ENCODE results near the gene SP2. TPM values are rescaled to one million over a fixed set of nuclear protein-coding genes. Genes with fewer than 3 reads are reported as not detected.

Gene SP2
- total and polyA plus RNA-seq, 5 donors from 2014 or later: 6.2 to 35.0 (median 6.7) TPM

GRCh38 chr17:47852113-47852949 is 43.7 kb upstream of the SP2 start:
- peak overlapping the region; percentile 14 to 60 (median 47) for H3K4me3 Mint-ChIP-seq

DNA sequence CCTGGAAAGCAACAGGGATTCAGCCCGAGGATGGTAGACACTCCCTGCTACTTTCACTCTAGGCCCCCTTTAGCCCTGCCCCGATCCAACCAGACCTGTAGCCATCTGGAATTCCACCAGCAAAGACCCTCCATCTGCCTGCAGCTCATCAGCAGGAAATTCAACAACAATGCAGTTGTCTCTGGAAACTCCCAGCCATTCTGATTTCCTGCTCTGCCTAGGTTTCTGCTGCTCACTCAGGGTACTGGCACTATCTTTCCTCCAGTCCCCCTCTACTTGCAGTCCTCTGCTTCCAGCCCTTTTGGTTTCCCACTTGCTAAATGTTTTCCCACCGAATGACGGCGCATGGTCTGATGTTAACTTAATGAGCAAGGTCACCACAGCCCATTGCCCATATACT is 42.4 kb upstream of the SP2 start:
- H3K36me3 Mint-ChIP-seq: no peaks in the 10 kb centered on the region
- H3K4me1 ChIP-seq (ENCODE audit: control insufficient read depth, insufficient read depth, low read length, poor library complexity, severe bottlenecking): peaks cover 21% of the 10 kb centered on the region
- no peaks in the 10 kb centered on the region for H3K9me3 ChIP-seq (ENCODE audit: control insufficient read depth in 2 of 2, low read length in 2 of 2)
- H3K27ac Mint-ChIP-seq: peak overlapping the region in 1 of 3 donors; percentile 67
- ATAC-seq (ENCODE audit: low read depth in 2 of 2) (no peak), DNase-seq (no peak)
- H3K27me3 ChIP-seq (ENCODE audit: control insufficient read depth, insufficient read depth, low read length): peaks cover 43% of the 10 kb centered on the region
- peaks cover 0 to 20% (median 8%) of the 10 kb centered on the region in 4 donors for H3K4me1 Mint-ChIP-seq
- H3K27ac ChIP-seq (ENCODE audit: insufficient read depth, low read length, poor library complexity, severe bottlenecking): no peak overlapping the region
- no peaks in the 10 kb centered on the region for H3K36me3 ChIP-seq (ENCODE audit: control insufficient read depth, insufficient read depth, low read length)
- H3K4me3 ChIP-seq (ENCODE audit: low read depth, low read length): no peak overlapping the region
- H3K27me3 Mint-ChIP-seq: peaks cover 83% of the 10 kb centered on the region
- peak overlapping the region in 1 of 4 donors; percentile 29 for H3K4me3 Mint-ChIP-seq
- H3K9me3 Mint-ChIP-seq: peaks cover 0 to 2% (median 0%) of the 10 kb centered on the region in 7 donors

More at GRCh38 chr17:47852113-47852949, 43.7 kb upstream of the SP2 start:
- Histone ChIP-seq H3K4me3 (ENCODE audit: low read depth, low read length) (no peak overlapping the region), H3K36me3 (ENCODE audit: control insufficient read depth, insufficient read depth, low read length) (no peaks in the 10 kb centered on the region), H3K9me3 (ENCODE audit: control insufficient read depth in 2 of 2, low read length in 2 of 2) (no peaks in the 10 kb centered on the region), H3K27ac (ENCODE audit: insufficient read depth, low read length, poor library complexity, severe bottlenecking) (no peak overlapping the region), H3K27me3 (ENCODE audit: control insufficient read depth, insufficient read depth, low read length) (peaks cover 46% of the 10 kb centered on the region), H3K4me1 (ENCODE audit: control insufficient read depth, insufficient read depth, low read length, poor library complexity, severe bottlenecking) (peaks cover 26% of the 10 kb centered on the region)
- DNase-seq (no peak), ATAC-seq (ENCODE audit: low read depth in 2 of 2) (no peak)
- Mint-ChIP-seq H3K36me3 (no peaks in the 10 kb centered on the region), H3K9me3 (peaks cover 0 to 2% (median 0%) of the 10 kb centered on the region in 7 donors), H3K4me1 (peaks cover 0 to 22% (median 8%) of the 10 kb centered on the region in 4 donors), H3K27me3 (peaks cover 87% of the 10 kb centered on the region), H3K27ac (no peak overlapping the region)

DNA sequence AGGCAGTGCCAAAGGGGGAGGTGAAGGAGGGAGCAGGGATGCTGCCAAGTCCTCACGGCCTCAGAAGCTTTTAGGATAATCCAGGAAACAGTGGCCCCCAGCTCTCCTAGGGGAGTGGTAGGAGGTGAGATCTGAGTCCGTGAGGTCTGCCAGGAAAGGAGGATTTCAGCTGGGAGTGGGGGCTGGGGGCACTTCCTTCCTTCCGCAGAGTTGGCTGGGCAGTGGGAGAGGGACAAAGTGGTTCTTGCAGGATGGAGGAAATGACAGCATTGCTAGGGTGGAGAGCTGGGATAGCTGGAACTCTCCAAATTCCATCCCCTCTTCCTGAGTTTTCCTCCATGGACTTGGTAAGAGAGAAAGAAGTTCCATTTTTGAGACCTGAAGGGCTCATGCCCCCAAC is 40.3 kb upstream of the SP2 start:
- H3K36me3 ChIP-seq (ENCODE audit: control insufficient read depth, insufficient read depth, low read length): no peaks in the 10 kb centered on the region
- Mint-ChIP-seq H3K36me3 (no peaks in the 10 kb centered on the region), H3K27ac (no peak overlapping the region), H3K9me3 (peaks cover 0 to 4% (median 0%) of the 10 kb centered on the region in 7 donors), H3K27me3 (peaks cover 61% of the 10 kb centered on the region), H3K4me3 (no peak overlapping the region), H3K4me1 (peaks cover 0 to 11% (median 6%) of the 10 kb centered on the region in 4 donors)
- no peak for ATAC-seq (ENCODE audit: low read depth in 2 of 2)
- DNase-seq: no peak
- no peaks in the 10 kb centered on the region for H3K9me3 ChIP-seq (ENCODE audit: control insufficient read depth in 2 of 2, low read length in 2 of 2)
- H3K27ac ChIP-seq (ENCODE audit: insufficient read depth, low read length, poor library complexity, severe bottlenecking): no peak overlapping the region
- peaks cover 24% of the 10 kb centered on the region for H3K27me3 ChIP-seq (ENCODE audit: control insufficient read depth, insufficient read depth, low read length)
- H3K4me1 ChIP-seq (ENCODE audit: control insufficient read depth, insufficient read depth, low read length, poor library complexity, severe bottlenecking): peaks cover 14% of the 10 kb centered on the region
- H3K4me3 ChIP-seq (ENCODE audit: low read depth, low read length): no peak overlapping the region

GRCh38 chr17:47856830-47857229 is 39.2 kb upstream of the SP2 start:
- Histone ChIP-seq H3K4me3 (ENCODE audit: low read depth, low read length) (no peak overlapping the region), H3K9me3 (ENCODE audit: control insufficient read depth in 2 of 2, low read length in 2 of 2) (no peaks in the 10 kb centered on the region), H3K27ac (ENCODE audit: insufficient read depth, low read length, poor library complexity, severe bottlenecking) (no peak overlapping the region), H3K36me3 (ENCODE audit: control insufficient read depth, insufficient read depth, low read length) (no peaks in the 10 kb centered on the region), H3K4me1 (ENCODE audit: control insufficient read depth, insufficient read depth, low read length, poor library complexity, severe bottlenecking) (peaks cover 3% of the 10 kb centered on the region), H3K27me3 (ENCODE audit: control insufficient read depth, insufficient read depth, low read length) (peaks cover 24% of the 10 kb centered on the region)
- no peak for DNase-seq
- Mint-ChIP-seq H3K27ac (no peak overlapping the region), H3K36me3 (no peaks in the 10 kb centered on the region), H3K4me3 (no peak overlapping the region), H3K27me3 (peaks cover 58% of the 10 kb centered on the region), H3K4me1 (peaks cover 0 to 7% (median 4%) of the 10 kb centered on the region in 4 donors), H3K9me3 (peaks cover 0 to 4% (median 0%) of the 10 kb centered on the region in 7 donors)
- ATAC-seq (ENCODE audit: low read depth in 2 of 2): no peak

GRCh38 chr17:47857551-47858455 is 38.2 kb upstream of the SP2 start:
- Histone ChIP-seq H3K27me3 (ENCODE audit: control insufficient read depth, insufficient read depth, low read length) (peaks cover 20% of the 10 kb centered on the region), H3K36me3 (ENCODE audit: control insufficient read depth, insufficient read depth, low read length) (no peaks in the 10 kb centered on the region), H3K4me1 (ENCODE audit: control insufficient read depth, insufficient read depth, low read length, poor library complexity, severe bottlenecking) (peaks cover 5% of the 10 kb centered on the region), H3K27ac (ENCODE audit: insufficient read depth, low read length, poor library complexity, severe bottlenecking) (no peak overlapping the region), H3K9me3 (ENCODE audit: control insufficient read depth in 2 of 2, low read length in 2 of 2) (no peaks in the 10 kb centered on the region), H3K4me3 (ENCODE audit: low read depth, low read length) (no peak overlapping the region)
- DNase-seq (no peak), ATAC-seq (ENCODE audit: low read depth in 2 of 2) (no peak)
- Mint-ChIP-seq H3K27ac (no peak overlapping the region), H3K36me3 (no peaks in the 10 kb centered on the region), H3K4me1 (peaks cover 0 to 4% (median 0%) of the 10 kb centered on the region in 4 donors), H3K4me3 (no peak overlapping the region), H3K27me3 (peaks cover 48% of the 10 kb centered on the region), H3K9me3 (peaks cover 0 to 2% (median 0%) of the 10 kb centered on the region in 7 donors)

DNA sequence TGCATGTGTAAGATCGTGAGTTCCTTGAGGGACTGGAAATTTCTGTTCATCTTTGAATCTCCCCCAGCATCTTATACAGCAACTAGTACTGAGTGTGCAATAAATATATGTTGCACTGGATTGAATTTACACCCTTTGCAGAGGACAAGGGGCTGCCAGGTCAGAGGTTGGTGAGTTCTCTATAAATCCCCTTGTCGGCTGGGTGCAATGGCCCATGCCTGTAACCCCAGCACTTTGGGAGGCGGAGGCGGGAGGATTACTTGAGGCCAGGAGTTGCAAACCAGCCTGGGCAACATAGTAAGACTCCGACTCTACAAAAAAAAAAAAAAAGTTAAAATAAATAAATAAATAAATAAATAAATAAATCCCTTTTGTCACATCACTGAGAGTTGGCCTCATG is 35.6 kb upstream of the SP2 start:
- Mint-ChIP-seq H3K4me1 (peaks cover 0 to 17% (median 6%) of the 10 kb centered on the region in 4 donors), H3K27ac (no peak overlapping the region), H3K4me3 (no peak overlapping the region), H3K27me3 (peaks cover 29% of the 10 kb centered on the region), H3K9me3 (peaks cover 0 to 2% (median 0%) of the 10 kb centered on the region in 7 donors), H3K36me3 (no peaks in the 10 kb centered on the region)
- Histone ChIP-seq H3K4me3 (ENCODE audit: low read depth, low read length) (no peak overlapping the region), H3K4me1 (ENCODE audit: control insufficient read depth, insufficient read depth, low read length, poor library complexity, severe bottlenecking) (peaks cover 16% of the 10 kb centered on the region), H3K9me3 (ENCODE audit: control insufficient read depth in 2 of 2, low read length in 2 of 2) (no peaks in the 10 kb centered on the region), H3K36me3 (ENCODE audit: control insufficient read depth, insufficient read depth, low read length) (no peaks in the 10 kb centered on the region), H3K27me3 (ENCODE audit: control insufficient read depth, insufficient read depth, low read length) (no peaks in the 10 kb centered on the region), H3K27ac (ENCODE audit: insufficient read depth, low read length, poor library complexity, severe bottlenecking) (no peak overlapping the region)
- DNase-seq: no peak
- no peak for ATAC-seq (ENCODE audit: low read depth in 2 of 2)

DNA sequence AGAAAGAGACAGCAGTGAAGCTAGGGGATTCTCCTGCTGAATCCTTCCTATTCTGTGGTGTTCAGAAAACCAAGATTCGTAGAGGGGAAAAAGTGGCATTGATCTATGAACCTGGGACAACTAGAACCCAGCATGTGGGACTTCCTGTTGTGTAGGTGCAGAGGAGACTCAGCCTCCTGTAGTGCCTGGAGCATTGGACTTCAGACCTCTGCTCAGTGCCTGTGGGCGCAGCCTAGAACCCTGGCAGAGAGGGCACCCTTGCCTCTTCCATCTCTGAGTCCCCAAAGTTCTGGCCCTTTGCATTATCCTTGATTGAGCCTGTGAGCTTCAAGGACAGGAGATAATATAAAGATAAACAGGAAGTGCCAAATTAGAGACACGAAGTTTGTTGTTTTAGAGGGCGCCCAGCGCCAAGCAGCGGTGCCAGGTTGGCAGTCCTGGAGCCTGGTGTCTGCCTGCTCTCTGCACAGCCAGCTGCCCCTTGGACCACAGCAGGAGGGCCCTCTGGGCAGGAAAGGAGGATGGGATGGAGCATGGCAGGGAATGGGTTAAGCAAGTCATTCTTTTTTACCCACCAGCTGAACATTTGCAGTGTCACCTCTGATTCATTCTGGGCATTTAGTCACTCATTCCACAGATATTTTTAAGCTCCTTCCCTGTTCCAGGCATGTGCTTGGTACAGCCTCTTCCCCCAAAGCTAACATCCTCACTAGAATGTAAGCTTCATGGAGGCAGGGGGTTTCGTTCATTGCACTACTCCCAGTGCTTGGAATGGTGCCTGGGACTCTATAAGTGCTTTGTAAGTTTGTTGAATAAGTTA is 33.2 kb upstream of the SP2 start:
- Histone ChIP-seq H3K36me3 (ENCODE audit: control insufficient read depth, insufficient read depth, low read length) (no peaks in the 10 kb centered on the region), H3K4me1 (ENCODE audit: control insufficient read depth, insufficient read depth, low read length, poor library complexity, severe bottlenecking) (peaks cover 16% of the 10 kb centered on the region), H3K9me3 (ENCODE audit: control insufficient read depth in 2 of 2, low read length in 2 of 2) (no peaks in the 10 kb centered on the region), H3K27ac (ENCODE audit: insufficient read depth, low read length, poor library complexity, severe bottlenecking) (no peak overlapping the region), H3K4me3 (ENCODE audit: low read depth, low read length) (no peak overlapping the region), H3K27me3 (ENCODE audit: control insufficient read depth, insufficient read depth, low read length) (no peaks in the 10 kb centered on the region)
- no peak for DNase-seq
- no peak for ATAC-seq (ENCODE audit: low read depth in 2 of 2)
- Mint-ChIP-seq H3K9me3 (peaks cover 0 to 2% (median 0%) of the 10 kb centered on the region in 7 donors), H3K4me3 (no peak overlapping the region), H3K4me1 (peaks cover 0 to 18% (median 8%) of the 10 kb centered on the region in 4 donors), H3K27ac (peak overlapping the region in 2 of 3 donors; percentile 54 to 55), H3K36me3 (no peaks in the 10 kb centered on the region), H3K27me3 (peaks cover 15% of the 10 kb centered on the region)
